GM21825 (cell line): Measurements from ENCODE around the gene FAM171A1.
"Not testable (repeated sequence)": the region's sequence is repeated elsewhere in the genome, so short reads cannot be mapped to it uniquely, and the experiment has no call there.

ENCODE experiments used
- ATAC-seq: cut with Tn5 transposase; IDR thresholded peaks from one replicate; pipeline ENCODE4 v1.9.1; 2021; ENCODE audit warnings: mild to moderate bottlenecking, moderate library complexity; ENCODE audit not compliant: unreplicated experiment

The FAM171A1 gene

GRCh38 chr10:15321431-15322341 lies 49.4 kb downstream of the FAM171A1 start:
- ATAC-seq = no peak

DNA sequence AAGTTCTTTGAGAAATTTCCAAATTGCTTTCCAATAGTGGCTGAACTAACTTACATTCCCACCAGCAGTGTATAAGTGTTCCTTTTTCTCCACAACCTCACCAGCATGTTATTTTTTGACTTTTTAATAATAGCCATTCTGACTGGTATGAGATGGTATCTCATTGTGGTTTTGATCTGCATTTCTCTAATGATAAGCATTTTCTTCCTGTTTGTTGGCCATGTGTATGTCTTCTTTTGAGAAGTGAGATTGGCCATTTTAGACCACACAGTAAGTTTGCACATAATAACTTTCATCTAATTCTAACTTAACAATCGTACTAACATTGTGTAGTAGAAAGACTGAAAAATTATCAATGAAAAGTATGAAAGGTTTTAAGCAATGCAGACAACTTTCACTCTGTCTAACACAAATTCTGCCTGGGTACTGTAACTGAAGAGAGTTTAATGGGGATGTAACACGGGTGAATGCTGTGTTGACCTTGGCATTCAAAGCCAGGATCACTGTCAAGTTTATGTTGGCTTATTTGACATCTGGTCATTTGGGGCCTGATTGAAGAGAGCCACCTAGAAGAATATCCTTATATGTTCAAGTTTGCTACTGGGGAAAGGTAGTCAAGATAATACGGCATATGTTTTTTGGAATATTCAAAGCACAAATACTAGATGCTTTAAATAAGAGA lies 50.4 kb downstream of the FAM171A1 start:
- no peak for ATAC-seq

- ATAC-seq = no peak
Measured at GRCh38 chr10:15320118-15320517, 51.0 kb downstream of the FAM171A1 start.

- ATAC-seq = no peak
Measured at GRCh38 chr10:15316871-15317464, 54.1 kb downstream of the FAM171A1 start.

- no peak for ATAC-seq
Measured at GRCh38 chr10:15316145-15316544, 54.9 kb downstream of the FAM171A1 start.

DNA sequence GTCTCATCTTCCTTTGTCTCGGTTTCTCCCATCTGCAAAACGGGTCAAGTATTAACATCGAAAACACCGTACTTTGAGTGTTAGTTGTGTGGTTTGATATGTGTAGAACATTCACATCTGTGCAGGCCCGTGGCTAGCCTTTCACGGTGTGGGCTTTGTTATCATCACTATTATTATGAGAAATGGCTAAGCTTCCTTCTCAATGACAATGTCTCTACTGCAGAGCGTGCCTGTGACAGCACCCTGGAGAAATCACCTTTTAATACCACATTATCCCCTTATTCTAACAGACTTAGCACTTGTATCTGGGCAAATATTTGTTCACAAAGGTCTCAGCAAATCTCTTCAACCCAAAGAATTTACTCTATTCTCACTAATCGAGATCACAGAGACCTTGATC lies 55.8 kb downstream of the FAM171A1 start:
- no peak for ATAC-seq

DNA sequence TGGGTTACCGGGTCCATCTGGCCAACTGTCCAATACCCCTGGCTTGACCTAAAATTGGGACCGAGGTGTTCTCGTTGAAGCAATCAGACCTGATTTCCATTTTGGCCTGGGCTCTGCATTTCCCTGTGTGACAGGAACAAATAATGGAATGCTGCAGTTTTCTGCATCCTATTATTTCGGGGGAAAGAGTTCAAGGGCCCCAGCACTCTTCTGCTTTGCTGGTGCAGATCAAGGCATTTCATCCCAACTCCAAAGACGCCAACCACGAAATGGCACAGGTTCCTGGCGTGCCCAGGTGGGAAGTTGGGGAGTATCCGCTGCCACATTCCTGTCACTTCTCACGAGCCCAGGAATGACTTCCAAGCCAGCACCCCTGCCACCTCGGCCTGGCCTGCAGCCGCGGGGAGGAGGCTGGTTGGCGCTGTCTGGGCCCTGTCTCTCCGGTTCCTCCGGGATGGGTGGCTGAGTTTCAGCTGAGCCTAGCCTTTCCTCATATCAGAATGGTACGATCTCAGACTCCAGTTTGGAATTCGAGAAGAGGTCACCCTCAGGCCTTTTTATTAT lies 56.5 kb downstream of the FAM171A1 start:
- no peak for ATAC-seq

DNA sequence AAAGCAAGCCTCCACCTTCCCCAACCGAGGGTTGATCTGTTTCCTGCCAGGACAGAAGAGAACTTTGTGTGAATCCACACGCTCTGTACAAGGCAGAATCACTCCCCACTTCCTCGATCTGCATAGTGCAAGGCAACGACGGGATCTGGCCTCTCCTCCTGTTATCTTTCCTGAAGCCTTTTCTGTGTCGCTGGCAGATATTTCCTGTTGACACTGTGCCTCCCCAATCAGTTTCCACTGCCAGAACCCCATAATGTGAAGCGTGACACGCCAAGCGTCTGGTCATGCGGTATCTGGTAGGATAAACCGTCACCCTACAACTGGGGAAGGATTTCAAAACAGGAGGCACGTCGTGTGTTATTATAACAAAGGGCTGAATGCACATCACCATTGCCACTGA lies 57.2 kb downstream of the FAM171A1 start:
- ATAC-seq = no peak

- ATAC-seq = no peak
Measured at GRCh38 chr10:15313047-15313446, 58.0 kb downstream of the FAM171A1 start.

DNA sequence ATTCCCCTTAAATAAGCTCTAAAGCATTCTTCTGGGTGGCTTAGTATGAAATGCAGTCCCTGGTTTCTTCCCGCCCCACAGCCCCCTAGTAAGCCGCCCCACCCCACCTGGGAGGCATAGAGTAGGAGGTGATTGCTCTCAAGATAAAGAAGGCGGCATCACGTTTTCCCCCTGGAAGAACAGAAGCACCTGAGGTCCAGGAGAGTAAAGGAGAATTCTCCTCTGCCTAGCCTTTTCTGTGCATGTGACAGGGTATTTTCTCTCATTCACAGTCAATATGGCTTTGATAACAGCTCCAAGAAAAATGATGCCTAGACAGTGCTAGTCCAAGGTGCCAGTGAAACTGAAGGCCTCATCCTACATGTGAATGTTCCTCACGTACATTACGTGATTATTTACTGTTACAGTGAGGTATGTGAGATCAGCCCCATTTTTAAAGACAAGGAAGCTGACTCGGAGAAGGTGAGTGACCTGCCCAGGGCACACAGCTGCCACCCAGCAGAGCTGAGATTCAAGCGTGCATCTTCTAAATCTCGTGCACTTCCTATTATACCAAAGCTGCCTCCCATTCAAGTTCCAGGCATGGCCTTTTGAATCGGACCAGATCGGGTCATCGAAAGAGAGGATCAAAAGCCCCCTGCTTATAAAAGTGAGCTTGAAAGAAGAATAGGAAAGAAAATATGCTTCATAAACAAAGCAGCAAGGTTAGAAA lies 59.4 kb downstream of the FAM171A1 start:
- no peak for ATAC-seq

- no peak for ATAC-seq
Measured at GRCh38 chr10:15310776-15311568, 60.1 kb downstream of the FAM171A1 start.

DNA sequence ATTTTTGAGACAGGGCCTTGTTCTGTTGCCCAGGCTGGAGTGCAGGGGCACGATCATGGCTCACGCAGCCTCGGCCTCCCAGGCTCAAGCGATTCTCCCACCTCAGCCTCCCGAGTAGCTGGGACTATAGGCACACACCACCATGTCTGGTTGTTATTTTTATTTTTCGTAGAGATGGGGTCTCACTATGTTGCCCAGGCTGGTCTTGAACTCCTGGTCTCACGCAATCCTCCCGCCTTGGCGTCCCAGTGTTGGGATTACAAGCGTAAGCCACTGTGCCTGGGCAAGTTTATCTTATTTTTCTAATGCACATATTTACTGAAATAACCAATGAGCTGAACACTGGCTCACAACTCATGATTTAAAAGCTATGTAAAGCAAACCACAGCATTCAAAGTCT lies 61.9 kb downstream of the FAM171A1 start:
- no peak for ATAC-seq

- ATAC-seq = no peak
Measured at GRCh38 chr10:15306735-15307280, 64.3 kb downstream of the FAM171A1 start.

DNA sequence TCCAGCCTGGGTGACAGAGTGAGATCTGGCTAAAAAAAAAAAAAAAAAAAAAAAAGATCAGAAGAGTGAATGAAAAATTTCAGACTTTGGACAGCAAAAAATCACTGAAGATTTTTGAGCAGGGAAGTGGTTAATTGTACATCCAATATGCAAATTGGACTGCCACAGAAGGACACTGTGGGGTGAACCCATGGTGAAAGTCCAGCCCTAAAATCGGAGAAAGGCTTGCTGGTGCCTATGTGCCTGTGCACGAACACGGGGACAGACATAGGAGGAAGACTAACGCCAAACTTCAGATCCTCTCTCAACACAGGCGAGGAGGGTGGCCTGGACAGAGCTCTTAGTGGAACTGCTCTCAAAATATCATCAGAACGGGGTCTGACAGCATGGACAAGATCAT lies 65.5 kb downstream of the FAM171A1 start:
- ATAC-seq = no peak

- ATAC-seq = no peak
Measured at GRCh38 chr10:15305161-15305560, 65.9 kb downstream of the FAM171A1 start.

DNA sequence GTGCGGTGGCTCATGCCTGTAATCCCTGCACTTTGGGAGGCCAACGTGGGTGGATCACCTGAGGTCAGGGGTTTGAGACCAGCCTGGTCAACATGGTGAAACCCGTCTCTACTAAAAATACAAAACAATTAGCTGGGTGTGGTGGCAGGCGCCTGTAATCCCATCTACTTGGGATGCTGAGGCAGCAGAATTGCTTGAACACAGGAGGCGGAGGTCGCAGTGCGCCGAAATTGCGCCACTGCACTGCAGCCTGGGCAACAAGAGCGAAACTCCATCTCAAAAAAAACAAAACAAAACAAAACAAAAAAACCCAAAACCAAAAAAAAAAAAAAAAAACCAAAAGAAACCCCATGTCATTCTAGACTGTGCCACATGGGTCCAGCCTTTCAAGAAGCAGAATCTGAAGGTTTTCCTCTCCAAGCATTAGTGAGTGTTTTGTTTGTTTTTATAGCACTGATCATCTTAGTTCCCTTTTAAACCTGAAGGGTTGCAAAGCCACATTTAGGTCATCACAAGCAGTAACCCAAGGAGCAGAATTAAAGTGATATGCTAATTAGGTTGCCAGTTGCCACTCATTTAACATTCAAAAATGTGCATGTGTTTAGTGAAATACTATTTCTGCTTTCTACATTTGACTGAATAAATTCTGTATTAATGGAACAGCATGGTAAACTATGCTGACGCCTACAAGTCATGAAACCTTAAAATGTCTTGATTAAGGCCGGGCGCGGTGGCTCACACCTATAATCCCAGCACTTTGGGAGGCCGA lies 68.7 kb downstream of the FAM171A1 start:
- ATAC-seq = not testable (repeated sequence)

GRCh38 chr10:15300697-15301096 lies 70.4 kb downstream of the FAM171A1 start:
- no peak for ATAC-seq

DNA sequence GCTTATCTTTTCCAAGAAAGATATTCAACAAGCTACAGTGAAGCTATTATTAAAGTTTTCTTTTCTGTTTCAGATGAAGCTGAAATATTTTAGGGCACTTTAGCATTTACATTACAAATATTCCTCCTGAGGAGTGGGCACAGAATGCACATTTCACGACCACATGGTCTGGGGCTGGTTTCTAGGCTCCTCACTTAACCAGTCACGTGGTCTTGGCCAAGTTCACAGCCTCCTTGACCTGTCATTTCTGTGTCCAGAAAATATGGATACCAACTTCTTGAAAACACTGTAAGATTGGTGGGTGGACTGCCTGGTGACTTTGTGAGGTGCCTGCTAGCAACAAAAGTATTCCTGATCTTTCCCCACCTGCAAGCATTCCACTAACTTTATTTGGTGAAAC lies 70.9 kb downstream of the FAM171A1 start:
- no peak for ATAC-seq

- no peak for ATAC-seq
Measured at GRCh38 chr10:15296701-15297100, 74.4 kb downstream of the FAM171A1 start.
